Prostate gland (tissue), 2 donors: ENCODE data around the gene GFRA1.

Experiments used
- POLR2A ChIP-seq: fragments of 450-650 bp; IDR thresholded peaks from one replicate; pipeline ENCODE4 v1.6.1; 2016; ENCODE audit warnings: antibody characterized with exemption, mild to moderate bottlenecking
- POLR2AphosphoS5 ChIP-seq: sonication (generic); formaldehyde crosslinking; IDR thresholded peaks from one replicate; pipeline ENCODE4 v1.6.1; 2017; ENCODE audit warnings: antibody characterized with exemption
- TF ChIP-seq, protein P1 (sequence below), 4 experiments: fragments of 200-600 bp in 2 of 4; fragments of 450-650 bp in 2 of 4; sonication (generic) in 2 of 4; IDR thresholded peaks; 1 replicate in 3 of 4; 2 replicates in 1 of 4; pipeline ENCODE4 v1.5.1; 2016 to 2019; ENCODE audit warnings: antibody characterized with exemption in 4 of 4, mild to moderate bottlenecking in 2 of 4, moderate library complexity in 2 of 4

DNA sequence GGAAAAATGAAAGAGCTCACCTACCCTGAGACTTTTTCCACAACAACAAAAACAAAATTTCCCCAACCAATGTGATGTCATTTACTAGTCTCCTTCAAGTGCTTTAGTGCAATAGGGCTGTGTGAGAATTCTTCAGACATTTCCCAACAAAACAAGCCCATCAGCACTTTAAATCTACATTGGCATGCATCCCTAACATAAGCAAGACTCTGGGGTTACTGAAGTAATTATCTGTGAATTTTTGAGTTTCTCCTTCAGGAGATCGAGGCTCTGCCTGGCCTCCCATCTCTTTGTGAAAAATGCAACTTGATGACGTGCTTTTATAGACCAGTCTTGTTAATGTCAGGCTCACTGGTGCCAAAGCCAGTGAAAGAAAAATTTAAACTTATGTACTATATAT lies 255.6 kb downstream of the GFRA1 start:
- TF ChIP-seq POLR2A (no peak), POLR2AphosphoS5 (no peak)
- TF ChIP-seq, protein P1, sequence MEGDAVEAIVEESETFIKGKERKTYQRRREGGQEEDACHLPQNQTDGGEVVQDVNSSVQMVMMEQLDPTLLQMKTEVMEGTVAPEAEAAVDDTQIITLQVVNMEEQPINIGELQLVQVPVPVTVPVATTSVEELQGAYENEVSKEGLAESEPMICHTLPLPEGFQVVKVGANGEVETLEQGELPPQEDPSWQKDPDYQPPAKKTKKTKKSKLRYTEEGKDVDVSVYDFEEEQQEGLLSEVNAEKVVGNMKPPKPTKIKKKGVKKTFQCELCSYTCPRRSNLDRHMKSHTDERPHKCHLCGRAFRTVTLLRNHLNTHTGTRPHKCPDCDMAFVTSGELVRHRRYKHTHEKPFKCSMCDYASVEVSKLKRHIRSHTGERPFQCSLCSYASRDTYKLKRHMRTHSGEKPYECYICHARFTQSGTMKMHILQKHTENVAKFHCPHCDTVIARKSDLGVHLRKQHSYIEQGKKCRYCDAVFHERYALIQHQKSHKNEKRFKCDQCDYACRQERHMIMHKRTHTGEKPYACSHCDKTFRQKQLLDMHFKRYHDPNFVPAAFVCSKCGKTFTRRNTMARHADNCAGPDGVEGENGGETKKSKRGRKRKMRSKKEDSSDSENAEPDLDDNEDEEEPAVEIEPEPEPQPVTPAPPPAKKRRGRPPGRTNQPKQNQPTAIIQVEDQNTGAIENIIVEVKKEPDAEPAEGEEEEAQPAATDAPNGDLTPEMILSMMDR (IDR thresholded peaks at IDR 0.05): no peak
